ENCODE data around the gene CTNNA3.
"Not testable (repeated sequence)": the region's sequence is repeated elsewhere in the genome, so short reads cannot be mapped to it uniquely, and the experiment has no call there.

The CTNNA3 gene

GRCh38 chr10:67246066-67246555 lies 449.9 kb downstream of the CTNNA3 start:
- DNase-seq (ENCODE audit: low read depth in 2 of 2), result no peak

GRCh38 chr10:67242528-67242927 lies 453.5 kb downstream of the CTNNA3 start:
- no peak for DNase-seq (ENCODE audit: low read depth in 2 of 2)

- DNase-seq (ENCODE audit: low read depth in 2 of 2), result no peak
Measured at GRCh38 chr10:67241451-67241850, 454.5 kb downstream of the CTNNA3 start.

- no peak for DNase-seq (ENCODE audit: low read depth in 2 of 2)
Measured at GRCh38 chr10:67239864-67240497, 456.0 kb downstream of the CTNNA3 start.

GRCh38 chr10:67230680-67231500 lies 465.1 kb downstream of the CTNNA3 start:
- DNase-seq (ENCODE audit: low read depth in 2 of 2), result not testable (repeated sequence)

GRCh38 chr10:67225226-67225625 lies 470.8 kb downstream of the CTNNA3 start:
- DNase-seq (ENCODE audit: low read depth in 2 of 2), result no peak

GRCh38 chr10:67224553-67224952 lies 471.4 kb downstream of the CTNNA3 start:
- no peak for DNase-seq (ENCODE audit: low read depth in 2 of 2)

GRCh38 chr10:67222934-67223333 lies 473.1 kb downstream of the CTNNA3 start:
- no peak for DNase-seq (ENCODE audit: low read depth in 2 of 2)

GRCh38 chr10:67221939-67222494 lies 474.0 kb downstream of the CTNNA3 start:
- DNase-seq (ENCODE audit: low read depth in 2 of 2), result no peak

- DNase-seq (ENCODE audit: low read depth in 2 of 2), result no peak
Measured at GRCh38 chr10:67211680-67212079, 484.3 kb downstream of the CTNNA3 start.

GRCh38 chr10:67207923-67208322 lies 488.1 kb downstream of the CTNNA3 start:
- not testable (repeated sequence) for DNase-seq (ENCODE audit: low read depth in 2 of 2)

GRCh38 chr10:67200913-67201564 lies 495.0 kb downstream of the CTNNA3 start:
- DNase-seq (ENCODE audit: low read depth in 2 of 2), result no peak

- DNase-seq (ENCODE audit: low read depth in 2 of 2), result no peak
Measured at GRCh38 chr10:67175354-67175753, 520.6 kb downstream of the CTNNA3 start.

GRCh38 chr10:67173787-67174186 lies 522.2 kb downstream of the CTNNA3 start:
- DNase-seq (ENCODE audit: low read depth in 2 of 2), result no peak

GRCh38 chr10:67171970-67172369 lies 524.0 kb downstream of the CTNNA3 start:
- no peak for DNase-seq (ENCODE audit: low read depth in 2 of 2)

- DNase-seq (ENCODE audit: low read depth in 2 of 2), result no peak
Measured at GRCh38 chr10:67156239-67156638, 539.8 kb downstream of the CTNNA3 start.

- no peak for DNase-seq (ENCODE audit: low read depth in 2 of 2)
Measured at GRCh38 chr10:67151471-67151870, 544.5 kb downstream of the CTNNA3 start.

GRCh38 chr10:67144530-67144929 lies 551.5 kb downstream of the CTNNA3 start:
- no peak for DNase-seq (ENCODE audit: low read depth in 2 of 2)

- DNase-seq (ENCODE audit: low read depth in 2 of 2), result no peak
Measured at GRCh38 chr10:67141300-67141699, 554.7 kb downstream of the CTNNA3 start.

- DNase-seq (ENCODE audit: low read depth in 2 of 2), result no peak
Measured at GRCh38 chr10:67140641-67141040, 555.4 kb downstream of the CTNNA3 start.

- DNase-seq (ENCODE audit: low read depth in 2 of 2), result no peak
Measured at GRCh38 chr10:67127441-67127840, 568.6 kb downstream of the CTNNA3 start.

GRCh38 chr10:67119651-67120050 lies 576.3 kb downstream of the CTNNA3 start:
- DNase-seq (ENCODE audit: low read depth in 2 of 2), result no peak
